ENCODE measurements around the gene G6PC2. TPM values are rescaled to one million over a fixed set of nuclear protein-coding genes. Genes with fewer than 3 reads are reported as not detected.
"Not testable (repeated sequence)": the region's sequence is repeated elsewhere in the genome, so short reads cannot be mapped to it uniquely, and the experiment has no call there.

Gene G6PC2
- polyA plus RNA-seq, 1 donor from 2014 or later, result not detected

DNA sequence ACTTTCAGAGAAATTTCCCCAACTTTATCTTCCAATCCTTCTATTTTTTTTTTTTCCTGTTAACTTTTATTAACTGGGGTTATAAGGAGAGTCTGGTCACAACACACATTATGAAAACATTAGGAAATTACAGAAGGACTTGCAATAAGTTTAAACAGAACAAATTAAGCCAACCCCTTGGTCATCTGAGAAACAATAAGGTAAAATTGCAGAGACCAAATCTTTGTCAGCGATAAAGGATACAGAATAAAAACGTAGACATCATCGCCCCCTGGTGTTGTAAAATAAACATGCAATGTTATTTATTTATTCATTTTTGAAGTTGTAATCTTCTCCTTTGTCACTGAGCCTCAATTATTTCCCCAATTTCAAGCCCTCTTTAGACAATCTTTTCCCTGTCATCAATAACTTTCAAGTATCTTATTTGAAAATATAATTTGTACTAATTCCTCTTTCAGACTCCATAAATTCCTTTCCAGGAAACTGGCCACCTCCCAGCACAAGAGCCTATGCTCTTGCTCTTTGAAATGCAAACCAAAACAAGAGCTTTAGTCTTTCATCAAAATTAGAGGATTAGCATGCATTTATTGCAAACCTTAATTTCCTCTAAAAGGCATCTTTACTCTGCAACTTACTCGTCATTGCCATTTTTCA, 19.5 kb downstream of the G6PC2 start:
- Mint-ChIP-seq H3K9me3 (peaks cover 0 to 5% (median 0%) of the 10 kb centered on the region in 3 donors), H3K27me3 (peaks cover 6% of the 10 kb centered on the region), H3K4me3 (no peak overlapping the region), H3K36me3 (no peaks in the 10 kb centered on the region), H3K27ac (no peak overlapping the region), H3K4me1 (peaks cover 0 to 2% (median 0%) of the 10 kb centered on the region in 3 donors)

DNA sequence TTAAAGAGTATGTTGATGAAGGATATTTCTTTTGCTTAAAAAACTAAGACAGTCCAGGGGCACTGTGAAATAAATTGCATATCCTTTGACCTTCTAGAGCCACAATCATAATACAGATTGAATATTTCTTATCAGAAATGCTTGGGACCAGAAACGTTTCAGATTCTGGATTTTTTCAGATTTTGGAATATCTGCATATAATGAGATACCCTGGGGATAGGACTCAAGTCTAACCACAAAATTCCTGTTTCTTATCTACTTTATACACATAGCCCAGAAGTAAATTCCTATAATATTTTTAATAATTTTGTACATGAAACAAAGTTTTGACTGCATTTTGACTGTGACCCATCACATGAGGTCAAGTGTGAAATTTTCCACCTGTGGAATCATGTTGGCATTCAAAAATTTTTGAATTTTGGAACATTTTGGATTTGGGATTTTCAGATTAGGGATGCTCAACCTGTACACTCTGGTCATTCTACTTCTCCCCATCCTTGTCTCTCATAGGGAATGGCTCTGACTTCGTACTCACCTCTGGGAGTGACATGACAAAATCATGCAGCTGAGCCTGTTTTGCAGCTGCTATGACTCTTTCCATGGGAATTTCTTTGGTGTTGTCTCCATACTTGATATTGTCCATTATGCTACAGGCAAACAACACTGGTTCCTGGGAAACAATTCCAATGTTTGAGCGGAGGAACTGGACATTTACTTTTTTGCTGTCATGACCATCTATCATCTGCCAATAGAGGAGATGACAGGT, 25.7 kb downstream of the G6PC2 start:
- H3K36me3 Mint-ChIP-seq, result no peaks in the 10 kb centered on the region
- no peak overlapping the region for H3K27ac Mint-ChIP-seq
- H3K27me3 Mint-ChIP-seq, result peaks cover 5% of the 10 kb centered on the region
- H3K4me3 Mint-ChIP-seq, result no peak overlapping the region
- H3K9me3 Mint-ChIP-seq, result no peaks in the 10 kb centered on the region
- peaks cover 11 to 15% (median 11%) of the 10 kb centered on the region in 3 donors for H3K4me1 Mint-ChIP-seq

DNA sequence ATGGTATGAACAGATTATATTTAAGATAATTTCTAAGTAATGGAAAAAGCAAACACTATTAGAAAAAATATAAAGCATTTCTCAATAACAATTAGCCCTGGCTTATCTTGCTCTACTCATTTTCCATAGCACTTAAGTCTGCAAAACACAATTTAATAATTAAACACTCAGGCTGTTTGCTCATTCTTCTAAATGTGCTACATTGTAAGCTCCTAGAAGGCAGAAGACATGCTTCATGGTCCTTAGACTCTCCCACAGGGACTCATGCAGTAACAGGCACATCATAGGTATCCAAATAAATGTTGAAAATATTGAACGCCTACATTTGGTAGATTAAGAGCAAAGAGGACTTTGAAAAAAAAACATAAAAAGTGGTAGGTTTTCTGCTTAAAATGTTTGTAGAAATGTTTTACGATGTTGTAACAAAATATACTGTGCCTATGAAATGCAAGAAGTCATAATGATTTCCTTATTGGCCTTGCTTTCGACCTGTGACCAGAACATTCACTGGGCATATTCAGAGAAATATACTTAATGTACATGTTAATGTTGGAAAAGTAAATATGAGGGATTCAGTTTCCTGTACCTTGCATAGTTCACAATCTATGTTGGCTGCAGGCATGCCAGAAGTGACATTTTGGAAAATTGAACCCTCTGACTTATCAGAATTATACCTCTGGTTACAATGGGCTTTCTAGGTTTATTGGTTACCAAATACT, 27.2 kb downstream of the G6PC2 start:
- Mint-ChIP-seq H3K4me3 (no peak overlapping the region), H3K27me3 (peaks cover 5% of the 10 kb centered on the region), H3K4me1 (peaks cover 9 to 15% (median 11%) of the 10 kb centered on the region in 3 donors), H3K9me3 (no peaks in the 10 kb centered on the region), H3K27ac (no peak overlapping the region), H3K36me3 (peaks cover 1% of the 10 kb centered on the region)

DNA sequence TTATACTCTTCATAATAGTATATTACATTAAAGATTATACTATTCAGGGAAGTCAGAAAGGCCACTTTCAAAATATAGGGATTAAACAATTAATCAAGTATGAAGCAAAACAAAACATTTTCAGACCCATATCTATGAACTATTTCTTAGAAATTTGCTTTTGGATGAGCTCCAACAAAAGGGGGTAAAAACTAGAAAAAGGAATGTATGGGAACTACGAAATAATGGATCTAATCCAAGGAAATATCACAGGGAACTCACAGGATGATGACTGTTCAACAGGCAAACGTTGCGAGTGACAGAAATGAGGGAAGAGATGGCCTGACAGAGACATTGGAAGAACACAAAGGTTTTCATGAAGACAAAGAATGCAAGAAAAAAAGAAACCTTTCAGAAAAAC, 27.9 kb downstream of the G6PC2 start:
- Mint-ChIP-seq H3K27ac (no peak overlapping the region), H3K9me3 (no peaks in the 10 kb centered on the region), H3K36me3 (peaks cover 1% of the 10 kb centered on the region), H3K4me3 (peak overlapping the region in 1 of 4 donors; percentile 46), H3K4me1 (peaks cover 9 to 15% (median 11%) of the 10 kb centered on the region in 3 donors), H3K27me3 (peaks cover 5% of the 10 kb centered on the region)

DNA sequence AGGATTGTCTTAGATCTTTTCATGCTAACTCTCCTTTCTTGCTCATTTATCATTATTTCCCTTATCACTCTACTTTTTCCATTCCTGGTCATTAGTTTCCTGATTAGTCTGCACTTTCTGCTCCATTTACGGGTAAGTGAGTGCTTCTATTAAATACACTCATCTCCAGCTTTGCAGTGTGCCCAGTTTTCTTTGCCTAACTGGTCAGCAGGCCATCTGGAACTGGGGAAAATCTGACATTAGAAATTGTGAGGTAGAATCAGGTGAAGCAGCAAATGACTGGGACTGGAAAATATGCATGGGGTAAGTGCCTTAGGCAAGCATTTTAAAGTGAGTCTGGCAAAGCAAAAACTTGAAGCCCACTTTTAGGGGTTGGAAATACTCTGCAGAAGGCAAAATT, 29.2 kb downstream of the G6PC2 start:
- H3K27me3 Mint-ChIP-seq, result peaks cover 5% of the 10 kb centered on the region
- H3K4me3 Mint-ChIP-seq, result no peak overlapping the region
- no peak overlapping the region for H3K27ac Mint-ChIP-seq
- no peaks in the 10 kb centered on the region for H3K9me3 Mint-ChIP-seq
- H3K36me3 Mint-ChIP-seq, result peaks cover 1% of the 10 kb centered on the region
- H3K4me1 Mint-ChIP-seq, result peaks cover 9 to 15% (median 11%) of the 10 kb centered on the region in 3 donors

DNA sequence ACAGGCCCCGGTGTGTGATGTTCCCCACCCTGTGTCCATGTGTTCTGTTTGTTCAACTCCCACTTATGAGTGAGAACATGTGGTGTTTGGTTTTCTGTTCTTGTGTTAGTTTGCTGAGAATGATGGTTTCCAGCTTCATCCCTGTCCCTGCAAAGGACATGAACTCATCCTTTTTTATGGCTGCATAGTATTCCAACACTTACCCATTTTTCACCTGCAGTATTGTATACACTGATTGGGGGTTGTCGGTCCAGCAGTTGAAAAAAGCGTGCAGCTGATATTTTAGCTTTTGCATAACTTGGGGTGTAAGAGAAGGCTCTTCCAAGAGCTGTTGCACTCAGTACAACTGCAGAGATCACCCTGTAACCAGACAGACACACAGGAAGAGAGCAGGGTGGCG, 31.1 kb downstream of the G6PC2 start:
- H3K27ac Mint-ChIP-seq, result peak overlapping the region in 1 of 3 donors; percentile 69
- H3K27me3 Mint-ChIP-seq, H3K4me3 Mint-ChIP-seq, H3K9me3 Mint-ChIP-seq, H3K36me3 Mint-ChIP-seq: not testable (repeated sequence)
- H3K4me1 Mint-ChIP-seq, result peaks cover 9 to 15% (median 11%) of the 10 kb centered on the region in 3 donors

DNA sequence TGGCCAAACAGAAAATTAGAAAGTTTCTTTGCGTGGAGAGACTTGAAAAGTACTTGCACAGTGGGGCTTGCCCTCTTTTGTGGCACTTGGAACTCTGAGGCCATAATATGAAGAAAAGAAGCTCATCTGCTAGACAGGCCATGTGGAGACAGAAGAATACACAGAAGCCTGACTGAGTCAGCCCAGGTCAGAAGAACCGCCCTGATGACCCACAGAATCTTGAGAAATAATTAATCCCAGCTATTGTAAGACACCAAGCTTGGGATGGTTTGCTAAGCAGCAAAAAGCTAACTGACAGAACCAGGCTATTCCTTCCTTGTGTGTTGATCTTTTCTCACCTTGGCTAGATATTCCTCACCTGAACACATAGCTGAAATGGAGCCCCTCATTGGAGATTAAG, 33.7 kb downstream of the G6PC2 start:
- Mint-ChIP-seq H3K27ac (no peak overlapping the region), H3K4me3 (no peak overlapping the region), H3K36me3 (peaks cover 1% of the 10 kb centered on the region), H3K4me1 (peaks cover 2 to 6% (median 3%) of the 10 kb centered on the region in 3 donors), H3K9me3 (no peaks in the 10 kb centered on the region), H3K27me3 (no peaks in the 10 kb centered on the region)

DNA sequence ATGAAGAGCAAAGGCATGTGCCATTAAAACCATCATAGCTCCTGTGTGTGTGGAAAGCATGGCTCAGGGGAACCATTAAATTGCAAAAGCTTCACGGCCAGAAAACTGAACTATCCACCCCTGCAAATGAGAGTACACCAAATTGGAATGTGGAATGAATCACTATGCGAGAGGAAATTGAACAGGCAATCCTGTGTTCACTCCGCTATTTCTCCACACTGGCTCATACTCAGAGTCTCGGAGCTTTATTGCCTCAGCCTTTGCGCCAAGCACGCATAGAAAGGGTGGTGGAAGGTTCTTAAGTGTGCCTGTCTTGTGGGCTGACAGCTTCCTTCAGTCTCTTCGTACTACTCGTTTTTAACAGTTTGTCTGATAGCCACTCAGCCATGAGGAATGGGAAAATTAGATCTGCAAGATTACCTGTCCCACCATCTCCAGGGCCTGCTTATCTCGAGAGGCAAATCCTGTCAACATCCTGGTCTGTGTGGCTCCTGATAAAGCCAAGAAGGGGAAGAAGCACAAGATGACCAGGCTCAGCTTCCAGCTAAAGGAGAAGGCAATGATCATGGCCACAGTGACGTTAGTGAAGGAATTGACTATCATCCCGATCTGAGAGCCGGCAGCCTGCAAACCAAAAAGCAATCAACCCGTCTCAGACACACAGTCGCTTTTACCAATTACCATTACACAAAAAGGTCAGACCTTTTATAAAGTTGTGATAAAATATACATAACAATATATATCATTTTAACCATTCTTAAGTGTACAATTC, 34.9 kb downstream of the G6PC2 start:
- no peaks in the 10 kb centered on the region for H3K9me3 Mint-ChIP-seq
- H3K4me3 Mint-ChIP-seq, result no peak overlapping the region
- H3K27me3 Mint-ChIP-seq, result no peaks in the 10 kb centered on the region
- H3K4me1 Mint-ChIP-seq, result peaks cover 0 to 2% (median 0%) of the 10 kb centered on the region in 3 donors
- H3K27ac Mint-ChIP-seq, result no peak overlapping the region
- peaks cover 1% of the 10 kb centered on the region for H3K36me3 Mint-ChIP-seq

DNA sequence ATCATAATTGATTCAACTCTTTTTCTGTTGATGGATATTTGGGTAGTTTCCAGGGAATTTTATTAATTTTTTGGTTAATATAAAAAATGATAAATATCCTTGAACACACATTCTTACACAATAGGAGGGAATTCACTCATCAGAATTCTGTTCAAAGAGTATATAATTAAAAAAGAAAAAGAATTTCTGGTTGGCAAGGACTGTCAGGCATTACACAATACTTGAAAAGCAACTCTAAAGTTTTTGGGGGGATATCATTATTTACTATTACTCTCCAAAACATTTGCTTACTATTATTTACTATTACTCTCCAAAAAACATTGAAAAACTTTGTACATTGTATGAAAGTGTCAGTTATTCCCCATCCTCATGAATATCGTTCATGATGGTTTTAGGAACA, 38.0 kb downstream of the G6PC2 start:
- no peak overlapping the region for H3K27ac Mint-ChIP-seq
- H3K4me1 Mint-ChIP-seq, result peaks cover 0 to 2% (median 0%) of the 10 kb centered on the region in 3 donors
- no peaks in the 10 kb centered on the region for H3K36me3 Mint-ChIP-seq
- no peak overlapping the region for H3K4me3 Mint-ChIP-seq
- no peaks in the 10 kb centered on the region for H3K27me3 Mint-ChIP-seq
- no peaks in the 10 kb centered on the region for H3K9me3 Mint-ChIP-seq

DNA sequence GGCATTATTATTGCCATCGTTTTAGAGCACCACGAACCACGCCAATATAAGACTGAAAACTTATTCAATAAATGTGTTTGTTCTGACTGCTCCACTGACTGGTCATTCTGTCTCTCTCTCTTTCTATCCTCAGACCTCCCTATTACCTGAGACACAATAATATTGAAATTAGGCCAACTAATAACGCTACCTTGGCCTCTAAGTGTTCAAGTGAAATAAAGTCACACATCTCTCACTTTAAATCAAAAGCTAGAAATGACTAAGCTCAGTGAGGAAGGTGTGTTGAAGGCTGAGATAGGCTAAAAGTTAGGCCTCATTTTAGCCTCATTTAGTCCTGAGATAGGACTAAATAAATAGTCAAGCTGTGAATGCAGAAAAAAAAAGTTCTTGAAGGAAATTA, 38.8 kb downstream of the G6PC2 start:
- Mint-ChIP-seq H3K36me3 (no peaks in the 10 kb centered on the region), H3K9me3 (no peaks in the 10 kb centered on the region), H3K27me3 (no peaks in the 10 kb centered on the region), H3K4me3 (no peak overlapping the region), H3K4me1 (peaks cover 0 to 2% (median 0%) of the 10 kb centered on the region in 3 donors), H3K27ac (peak overlapping the region in 1 of 3 donors; percentile 67)

DNA sequence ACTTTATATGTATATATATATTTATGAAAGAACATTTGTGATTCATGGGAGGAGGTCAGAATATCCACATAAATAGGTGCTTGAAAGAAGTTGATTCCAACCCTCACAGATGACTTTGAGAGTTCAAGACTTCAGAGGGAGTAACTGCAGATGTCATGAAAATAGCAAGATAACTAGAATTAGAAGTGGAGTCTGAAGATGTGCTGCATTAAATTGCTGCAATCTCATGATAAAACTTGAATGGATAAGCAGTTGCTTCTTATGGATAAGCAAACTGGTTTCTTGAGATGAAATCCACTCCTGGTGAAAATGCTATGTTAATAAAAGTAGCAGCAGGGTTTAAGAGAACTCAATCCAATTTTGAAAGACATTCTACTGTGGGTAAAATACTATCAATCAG, 40.2 kb downstream of the G6PC2 start:
- H3K36me3 Mint-ChIP-seq, result no peaks in the 10 kb centered on the region
- peaks cover 0 to 2% (median 0%) of the 10 kb centered on the region in 3 donors for H3K4me1 Mint-ChIP-seq
- no peak overlapping the region for H3K27ac Mint-ChIP-seq
- no peak overlapping the region for H3K4me3 Mint-ChIP-seq
- no peaks in the 10 kb centered on the region for H3K27me3 Mint-ChIP-seq
- H3K9me3 Mint-ChIP-seq, result no peaks in the 10 kb centered on the region

DNA sequence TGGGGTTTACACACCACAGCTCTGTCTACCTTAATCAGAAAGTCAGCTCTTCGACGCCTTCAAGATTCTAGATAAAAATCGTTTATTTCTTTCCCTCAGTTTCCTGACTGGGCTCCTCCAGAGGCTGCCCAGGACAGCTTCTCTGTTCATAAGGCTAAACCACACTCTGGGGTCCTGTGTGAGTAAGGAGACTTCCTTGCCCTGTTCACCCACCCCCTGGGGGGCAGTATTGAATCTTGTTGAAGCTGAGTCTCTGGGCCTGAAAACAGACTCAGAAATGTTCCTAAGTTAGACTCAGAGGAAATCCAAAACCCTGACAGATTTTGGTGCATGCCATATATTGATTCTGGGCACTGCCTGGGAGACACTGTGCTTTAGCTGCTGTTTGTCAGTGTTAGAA, 43.0 kb downstream of the G6PC2 start:
- H3K36me3 Mint-ChIP-seq, result no peaks in the 10 kb centered on the region
- H3K4me3 Mint-ChIP-seq, result no peak overlapping the region
- H3K9me3 Mint-ChIP-seq, result no peaks in the 10 kb centered on the region
- H3K4me1 Mint-ChIP-seq, result no peaks in the 10 kb centered on the region
- no peak overlapping the region for H3K27ac Mint-ChIP-seq
- no peaks in the 10 kb centered on the region for H3K27me3 Mint-ChIP-seq

DNA sequence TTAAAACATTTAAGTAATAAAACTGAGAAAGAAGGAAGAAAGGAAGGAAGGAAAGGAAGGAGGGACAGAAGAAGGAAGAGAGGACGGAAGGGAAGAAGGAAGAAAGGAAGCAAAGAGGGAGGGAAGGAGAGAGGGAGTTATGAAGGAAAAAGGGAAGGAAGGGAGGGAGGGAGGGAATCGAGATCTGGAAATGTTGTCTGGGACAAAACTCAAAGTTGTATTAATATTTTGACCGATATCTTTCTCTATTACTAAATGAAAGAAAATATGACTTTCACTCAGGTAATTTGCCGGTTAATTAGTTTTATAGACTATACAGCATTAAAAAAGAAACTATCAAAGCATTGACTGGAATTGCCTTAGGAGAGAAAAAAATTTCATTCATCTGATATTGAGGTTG, 44.4 kb downstream of the G6PC2 start:
- H3K4me1 Mint-ChIP-seq, result no peaks in the 10 kb centered on the region
- H3K4me3 Mint-ChIP-seq, result no peak overlapping the region
- no peaks in the 10 kb centered on the region for H3K27me3 Mint-ChIP-seq
- peaks cover 0 to 4% (median 0%) of the 10 kb centered on the region in 3 donors for H3K9me3 Mint-ChIP-seq
- H3K36me3 Mint-ChIP-seq, result no peaks in the 10 kb centered on the region
- H3K27ac Mint-ChIP-seq, result no peak overlapping the region

DNA sequence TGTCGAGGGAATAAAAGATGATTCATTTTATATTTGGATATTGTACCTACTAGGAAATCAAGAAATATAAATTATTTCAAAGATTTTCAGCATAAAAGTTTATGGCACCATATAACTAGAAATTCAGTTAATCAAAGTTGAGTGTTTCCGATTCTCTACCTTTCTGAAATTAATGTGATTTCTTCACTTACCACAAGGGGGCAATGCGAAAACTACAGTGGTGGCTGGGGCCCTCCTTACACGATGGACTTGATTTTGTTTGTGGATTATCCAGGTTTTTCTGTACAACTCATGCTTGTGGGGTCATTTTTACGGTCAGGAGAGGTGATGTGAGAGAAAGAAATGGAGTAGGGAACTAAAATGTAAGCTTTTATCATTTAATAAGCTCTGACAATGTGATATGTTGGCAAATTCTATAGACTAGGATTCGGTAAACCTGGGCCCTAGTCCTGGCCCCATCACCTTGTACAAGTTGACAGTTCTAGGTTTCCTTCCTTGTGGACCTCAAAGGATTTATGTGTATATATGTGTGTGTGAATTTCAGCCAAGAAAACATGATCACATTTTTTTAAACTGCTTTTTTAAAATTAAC, 47.6 kb downstream of the G6PC2 start:
- Mint-ChIP-seq H3K27ac (no peak overlapping the region), H3K36me3 (peaks cover 2% of the 10 kb centered on the region), H3K9me3 (peaks cover 0 to 19% (median 4%) of the 10 kb centered on the region in 3 donors), H3K4me3 (peak overlapping the region in 1 of 4 donors; percentile 54), H3K27me3 (no peaks in the 10 kb centered on the region), H3K4me1 (no peaks in the 10 kb centered on the region)

Data from IgD-negative memory B cell (primary cell).